ENCODE measurements around the gene CERK.

The CERK gene

GRCh38 chr22:46677323-46678002 lies 60.6 kb downstream of the CERK start:
- DNase-seq (ENCODE audit: low read depth), result no peak

- no peak for DNase-seq (ENCODE audit: low read depth)
Observed at GRCh38 chr22:46676881-46677280, 61.2 kb downstream of the CERK start.

GRCh38 chr22:46676479-46676878 lies 61.6 kb downstream of the CERK start:
- no peak for DNase-seq (ENCODE audit: low read depth)

GRCh38 chr22:46675938-46676337 lies 62.1 kb downstream of the CERK start:
- no peak for DNase-seq (ENCODE audit: low read depth)

GRCh38 chr22:46675479-46675878 lies 62.6 kb downstream of the CERK start:
- DNase-seq (ENCODE audit: low read depth), result no peak

- DNase-seq (ENCODE audit: low read depth), result no peak
Observed at GRCh38 chr22:46674906-46675305, 63.1 kb downstream of the CERK start.

- no peak for DNase-seq (ENCODE audit: low read depth)
Observed at GRCh38 chr22:46674367-46674781, 63.7 kb downstream of the CERK start.

- DNase-seq (ENCODE audit: low read depth), result no peak
Observed at GRCh38 chr22:46673662-46674236, 64.3 kb downstream of the CERK start.

GRCh38 chr22:46673205-46673604 lies 64.8 kb downstream of the CERK start:
- no peak for DNase-seq (ENCODE audit: low read depth)

- DNase-seq (ENCODE audit: low read depth), result no peak
Observed at GRCh38 chr22:46672731-46673130, 65.3 kb downstream of the CERK start.

GRCh38 chr22:46671824-46672432 lies 66.1 kb downstream of the CERK start:
- DNase-seq (ENCODE audit: low read depth), result no peak

- DNase-seq (ENCODE audit: low read depth), result no peak
Observed at GRCh38 chr22:46669201-46669600, 68.9 kb downstream of the CERK start.

GRCh38 chr22:46668116-46668515 lies 69.9 kb downstream of the CERK start:
- DNase-seq (ENCODE audit: low read depth), result no peak

- DNase-seq (ENCODE audit: low read depth), result no peak
Observed at GRCh38 chr22:46667245-46667623, 70.8 kb downstream of the CERK start.

- no peak for DNase-seq (ENCODE audit: low read depth)
Observed at GRCh38 chr22:46666577-46667244, 71.3 kb downstream of the CERK start.

GRCh38 chr22:46665751-46666280 lies 72.2 kb downstream of the CERK start:
- DNase-seq (ENCODE audit: low read depth), result no peak

- no peak for DNase-seq (ENCODE audit: low read depth)
Observed at GRCh38 chr22:46665151-46665695, 72.8 kb downstream of the CERK start.

GRCh38 chr22:46664301-46664855 lies 73.7 kb downstream of the CERK start:
- DNase-seq (ENCODE audit: low read depth), result no peak

GRCh38 chr22:46663436-46664100 lies 74.5 kb downstream of the CERK start:
- no peak for DNase-seq (ENCODE audit: low read depth)

GRCh38 chr22:46663001-46663400 lies 75.1 kb downstream of the CERK start:
- no peak for DNase-seq (ENCODE audit: low read depth)

- no peak for DNase-seq (ENCODE audit: low read depth)
Observed at GRCh38 chr22:46662226-46662625, 75.8 kb downstream of the CERK start.

Measured in CMK (cell line).